ENCODE results near the gene TENT5C. TPM values are rescaled to one million over a fixed set of nuclear protein-coding genes. Genes with fewer than 3 reads are reported as not detected.
A peak's percentile ranks its signal among the peaks of the same experiment; 100 is the strongest.

The TENT5C gene
- polyA plus RNA-seq, 1 of the 3 experiments (the other 2 are of a cell fraction): 0.90 TPM

GRCh38 chr1:117621316-117621715 lies 15.5 kb downstream of the TENT5C start:
- no peak overlapping the region for H3K4me3 ChIP-seq (ENCODE audit: low read depth in 2 of 2, low read length in 1 of 2)
- no peak for DNase-seq
- H3K9me2 ChIP-seq: no peaks in the 10 kb centered on the region
- TF ChIP-seq RFX5 (IDR thresholded peaks at IDR 0.05; ENCODE audit: low read length) (no peak), POLR2AphosphoS5 (IDR thresholded peaks at IDR 0.05; ENCODE audit: low read depth, low read length) (no peak), SIN3A (IDR thresholded peaks at IDR 0.05; ENCODE audit: borderline replicate concordance, low read depth, low read length) (no peak), YY1 (IDR thresholded peaks at IDR 0.05; ENCODE audit: low read depth) (no peak)
- H3K4me2 ChIP-seq: no peak overlapping the region
- ChIA-PET POLR2A (no interaction called here), CTCF (interaction anchor here (1.2 to 1.3 kb wide), 2 partner anchors 12 to 13 kb away, joined by 3 to 4 read pairs; no protein-coding TSS in a partner anchor)
- H3K79me2 ChIP-seq (ENCODE audit: insufficient read depth): no peaks in the 10 kb centered on the region
- WGBS (ENCODE audit: low lambda C conversion rate): 53% methylated on average over 4 of the region's 4 CpGs
- no peaks in the 10 kb centered on the region for H3K4me1 ChIP-seq (ENCODE audit: control insufficient read depth in 1 of 2, insufficient read depth in 2 of 2, low read depth in 1 of 2, low read length in 1 of 2)
- H3K9me3 ChIP-seq: no peaks in the 10 kb centered on the region
- H3K36me3 ChIP-seq (replicated peaks in 1 of 2; ENCODE audit: control insufficient read depth in 1 of 2, insufficient read depth in 2 of 2, low read length in 1 of 2): no peaks in the 10 kb centered on the region
- no peaks in the 10 kb centered on the region for H4K20me1 ChIP-seq (ENCODE audit: insufficient read depth)
- H3K27me3 ChIP-seq (ENCODE audit: insufficient read depth): no peaks in the 10 kb centered on the region
- no peaks in the 10 kb centered on the region for H3F3A ChIP-seq (replicated peaks; ENCODE audit: insufficient read depth)
- H3K9ac ChIP-seq: no peak overlapping the region
- H3K27ac ChIP-seq (ENCODE audit: low read depth in 2 of 2, low read length in 1 of 2): no peak overlapping the region
- no peak overlapping the region for H2AFZ ChIP-seq (ENCODE audit: low read depth)

GRCh38 chr1:117622726-117623125 lies 16.9 kb downstream of the TENT5C start:
- H3K4me2 ChIP-seq: no peak overlapping the region
- no peak for DNase-seq
- H3K27ac ChIP-seq (ENCODE audit: low read depth in 2 of 2, low read length in 1 of 2): no peak overlapping the region
- H3K9me3 ChIP-seq: no peaks in the 10 kb centered on the region
- H3K79me2 ChIP-seq (ENCODE audit: insufficient read depth): no peaks in the 10 kb centered on the region
- TF ChIP-seq MEF2A (IDR thresholded peaks at IDR 0.05; ENCODE audit: borderline replicate concordance, low read depth) (no peak), RAD21 (IDR thresholded peaks at IDR 0.05; ENCODE audit: low read length) (peak; percentile 9; the same call in 1 of the 2 replicates)
- H3F3A ChIP-seq (replicated peaks; ENCODE audit: insufficient read depth): no peaks in the 10 kb centered on the region
- H3K4me3 ChIP-seq (ENCODE audit: low read depth in 2 of 2, low read length in 1 of 2): no peak overlapping the region
- H3K9ac ChIP-seq: no peak overlapping the region
- no peaks in the 10 kb centered on the region for H3K9me2 ChIP-seq
- CTCF ChIA-PET: interaction anchor here (1.3 kb wide), 1 partner anchor 13 kb away, joined by 4 read pairs; no protein-coding TSS in a partner anchor
- POLR2A ChIA-PET: no interaction called here
- no peaks in the 10 kb centered on the region for H3K4me1 ChIP-seq (ENCODE audit: control insufficient read depth in 1 of 2, insufficient read depth in 2 of 2, low read depth in 1 of 2, low read length in 1 of 2)
- no peaks in the 10 kb centered on the region for H3K36me3 ChIP-seq (replicated peaks in 1 of 2; ENCODE audit: control insufficient read depth in 1 of 2, insufficient read depth in 2 of 2, low read length in 1 of 2)
- 72% methylated on average over 14 of the region's 14 CpGs for WGBS (ENCODE audit: low lambda C conversion rate)
- H4K20me1 ChIP-seq (ENCODE audit: insufficient read depth): no peaks in the 10 kb centered on the region
- H2AFZ ChIP-seq (ENCODE audit: low read depth): no peak overlapping the region
- H3K27me3 ChIP-seq (ENCODE audit: insufficient read depth): no peaks in the 10 kb centered on the region

- ChIA-PET CTCF (interaction anchor here (1.7 kb wide), 1 partner anchor 89 kb away, joined by 5 read pairs; no protein-coding TSS in a partner anchor), POLR2A (no interaction called here)
- H3K36me3 ChIP-seq (replicated peaks in 1 of 2; ENCODE audit: control insufficient read depth in 1 of 2, insufficient read depth in 2 of 2, low read length in 1 of 2): no peaks in the 10 kb centered on the region
- no peak for TF ChIP-seq RXRA (IDR thresholded peaks at IDR 0.05; ENCODE audit: borderline replicate concordance, low read depth)
- no peak for TF ChIP-seq SMC3 (IDR thresholded peaks at IDR 0.05; ENCODE audit: low read depth, low read length)
- no peak for TF ChIP-seq FOSL2 (IDR thresholded peaks at IDR 0.05; ENCODE audit: borderline replicate concordance, low read depth)
- no peak for TF ChIP-seq MXI1 (IDR thresholded peaks at IDR 0.05; ENCODE audit: low read depth, low read length)
- no peak for TF ChIP-seq TCF12 (IDR thresholded peaks at IDR 0.05)
- TF ChIP-seq POLR2AphosphoS5 (IDR thresholded peaks at IDR 0.05; ENCODE audit: low read depth, low read length): no peak
- no peak for TF ChIP-seq FOXJ3 (CRISPR knock-in tag; IDR thresholded peaks at IDR 0.05)
- TF ChIP-seq EP300 (IDR thresholded peaks at IDR 0.05; ENCODE audit: borderline replicate concordance in 1 of 2, low read depth in 1 of 2, low read length in 1 of 2): no peak
- TF ChIP-seq JUND (IDR thresholded peaks at IDR 0.05): no peak
- TF ChIP-seq CHD2 (IDR thresholded peaks at IDR 0.05; ENCODE audit: low read length, partially characterized antibody): no peak
- TF ChIP-seq TAF1 (IDR thresholded peaks at IDR 0.05; ENCODE audit: borderline replicate concordance, low read depth, low read length): no peak
- no peak for TF ChIP-seq IRF3 (IDR thresholded peaks at IDR 0.05; ENCODE audit: low read depth, low read length)
- TF ChIP-seq MAX (IDR thresholded peaks at IDR 0.05; ENCODE audit: low read depth): no peak
- no peak for TF ChIP-seq RFX5 (IDR thresholded peaks at IDR 0.05; ENCODE audit: low read length)
- TF ChIP-seq GABPA (IDR thresholded peaks at IDR 0.05; ENCODE audit: low read depth): no peak
- no peak for TF ChIP-seq FOXM1 (IDR thresholded peaks at IDR 0.05; ENCODE audit: low read depth)
- TF ChIP-seq ZBTB33 (IDR thresholded peaks at IDR 0.05; ENCODE audit: borderline replicate concordance, low read depth): no peak
These were observed 17.3 kb downstream of the TENT5C start for GRCh38 chr1:117623141-117623540.

More at GRCh38 chr1:117623141-117623540, 17.3 kb downstream of the TENT5C start:
- Histone ChIP-seq H3K27ac (ENCODE audit: low read depth in 2 of 2, low read length in 1 of 2) (no peak overlapping the region), H3K4me2 (no peak overlapping the region), H3K9me2 (no peaks in the 10 kb centered on the region), H3K9me3 (no peaks in the 10 kb centered on the region), H3K4me1 (ENCODE audit: control insufficient read depth in 1 of 2, insufficient read depth in 2 of 2, low read depth in 1 of 2, low read length in 1 of 2) (no peaks in the 10 kb centered on the region), H2AFZ (ENCODE audit: low read depth) (no peak overlapping the region), H3K27me3 (ENCODE audit: insufficient read depth) (no peaks in the 10 kb centered on the region), H3F3A (replicated peaks; ENCODE audit: insufficient read depth) (no peaks in the 10 kb centered on the region), H3K9ac (no peak overlapping the region), H4K20me1 (ENCODE audit: insufficient read depth) (no peaks in the 10 kb centered on the region), H3K4me3 (ENCODE audit: low read depth in 2 of 2, low read length in 1 of 2) (no peak overlapping the region), H3K79me2 (ENCODE audit: insufficient read depth) (no peaks in the 10 kb centered on the region)
- WGBS (ENCODE audit: low lambda C conversion rate): 70% methylated on average over 8 of the region's 9 CpGs
- DNase-seq: no peak
